LNCaP clone FGC (cell line): ENCODE data around the gene FCHO1.
"Not testable (repeated sequence)": the region's sequence is repeated elsewhere in the genome, so short reads cannot be mapped to it uniquely, and the experiment has no call there.

Source experiments
- DNase-seq: peaks from one replicate; pipeline ENCODE4 v3.0.0-alpha.2; 2011; ENCODE audit warnings: low read depth
- H3K4me3 ChIP-seq: 2 replicates; pipeline ENCODE4 v1.5.1; 2011; ENCODE audit warnings: mild to moderate bottlenecking, low read depth, low read length, control low read depth
- CTCF ChIP-seq: IDR thresholded peaks from 2 replicates; pipeline ENCODE4 v1.5.1; 2012; ENCODE audit warnings: mild to moderate bottlenecking; ENCODE audit not compliant: control insufficient read depth, insufficient read depth; ENCODE audit errors: extremely low read depth

Gene FCHO1

GRCh38 chr19:17794731-17795494 lies 43.6 kb downstream of the FCHO1 start, which contains the start of gene B3GNT3:
TSS of gene B3GNT3 (plus strand) at chr19:17795138. CDS start at chr19:17807808, 12,670 bp downstream.
- no peak within 1 kb of the TSS for H3K4me3 ChIP-seq
- no peak for DNase-seq
- TF ChIP-seq CTCF: no peak

DNA sequence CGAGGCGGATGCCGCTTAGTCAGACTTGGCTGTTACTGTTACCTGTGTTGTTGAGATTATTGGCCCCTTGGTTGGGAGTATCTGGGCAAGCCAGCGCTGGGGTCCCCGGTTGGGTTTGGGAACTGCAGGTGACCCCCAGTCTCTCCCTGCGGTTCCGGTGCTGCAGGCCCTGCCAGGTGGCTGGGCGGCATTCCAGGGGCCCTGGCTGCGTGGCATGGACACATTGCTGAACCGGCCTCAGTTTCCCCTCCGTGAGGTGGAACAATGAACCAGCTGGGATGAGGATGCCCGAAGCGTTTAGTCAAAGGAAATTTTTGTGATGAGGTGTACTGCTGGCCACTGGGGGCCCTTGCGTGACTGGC lies 44.2 kb downstream of the FCHO1 start:
- H3K4me3 ChIP-seq: no peak overlapping the region
- TF ChIP-seq CTCF: no peak
- no peak for DNase-seq

DNA sequence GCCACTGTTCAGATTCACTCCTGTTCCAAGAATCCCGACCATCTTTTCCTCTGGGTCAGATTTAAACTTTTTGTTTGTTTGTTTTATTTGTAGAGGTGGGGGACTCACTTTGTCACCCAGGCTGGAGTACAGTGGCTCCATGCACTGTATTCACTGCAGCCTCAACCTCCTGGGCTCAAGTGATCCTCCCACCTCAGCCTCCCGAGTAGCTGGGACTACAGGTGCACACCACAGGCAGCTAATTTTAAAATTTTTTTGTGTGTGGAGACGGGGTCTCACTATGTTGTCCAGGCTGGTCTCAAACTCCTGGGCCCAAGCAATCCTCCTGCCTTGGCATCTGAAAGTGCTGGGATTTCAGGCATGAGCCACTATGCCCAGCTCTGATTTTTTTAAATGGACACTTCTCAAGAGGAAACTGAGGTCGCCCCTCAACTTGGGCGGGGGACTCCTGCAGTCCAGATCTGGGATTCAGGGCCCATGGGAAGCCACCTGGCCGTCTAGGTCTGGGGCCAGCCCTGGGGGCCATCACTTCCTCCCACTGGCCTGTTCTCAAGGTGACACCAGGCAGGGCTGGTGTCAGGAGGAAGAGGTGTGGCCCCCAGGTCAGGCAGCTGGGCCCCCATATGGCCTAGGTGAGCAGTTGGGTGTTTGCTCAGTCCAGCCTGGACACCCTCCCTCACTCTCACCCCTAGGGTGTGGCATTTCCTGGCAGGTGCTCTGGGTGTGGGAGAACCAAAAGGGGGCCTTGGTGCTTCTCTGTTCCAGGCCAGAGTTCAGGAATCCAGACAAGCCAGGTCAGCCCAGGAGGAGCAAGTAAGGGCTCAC lies 44.9 kb downstream of the FCHO1 start:
- TF ChIP-seq CTCF: no peak
- H3K4me3 ChIP-seq: no peak overlapping the region
- no peak for DNase-seq

GRCh38 chr19:17796838-17797423 lies 45.7 kb downstream of the FCHO1 start:
- no peak for DNase-seq
- H3K4me3 ChIP-seq: no peak overlapping the region
- no peak for TF ChIP-seq CTCF

DNA sequence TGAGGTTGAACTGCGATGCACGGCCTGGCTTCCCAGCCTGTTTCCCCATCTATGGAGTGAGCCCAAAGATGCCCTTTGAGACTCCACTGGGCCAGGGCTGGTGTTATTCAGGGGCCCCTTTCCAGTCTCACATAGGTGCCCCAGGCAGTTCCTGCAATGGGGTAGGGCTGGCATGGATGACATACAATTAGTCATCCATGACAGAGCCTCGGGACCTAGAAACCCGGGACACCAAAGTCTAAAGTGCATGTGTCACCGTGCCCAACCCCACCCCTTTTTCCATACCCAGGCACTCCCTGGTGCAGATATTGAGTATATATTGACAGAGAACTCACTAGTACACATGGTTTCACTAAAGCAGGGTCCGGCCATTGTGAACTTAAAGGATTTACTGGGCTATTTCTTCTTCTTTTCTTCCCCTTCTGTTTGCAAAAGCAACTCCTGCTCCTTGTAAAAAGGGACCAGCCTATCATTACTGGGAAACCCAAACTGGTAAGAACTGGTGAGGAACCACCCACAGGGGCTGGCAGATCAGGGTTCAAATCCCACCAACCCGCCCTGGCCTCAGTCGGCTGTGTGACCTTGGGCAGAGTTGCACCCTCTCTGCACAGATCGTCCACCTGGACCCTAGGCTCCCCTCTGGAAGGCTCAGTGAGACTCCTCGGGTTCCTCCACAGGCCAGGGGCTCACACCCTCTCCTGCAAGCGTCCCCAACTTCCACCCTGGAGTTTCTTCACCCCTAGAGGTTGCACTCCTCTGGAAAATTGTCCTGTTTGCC lies 46.3 kb downstream of the FCHO1 start:
- no peak overlapping the region for H3K4me3 ChIP-seq
- DNase-seq: no peak

DNA sequence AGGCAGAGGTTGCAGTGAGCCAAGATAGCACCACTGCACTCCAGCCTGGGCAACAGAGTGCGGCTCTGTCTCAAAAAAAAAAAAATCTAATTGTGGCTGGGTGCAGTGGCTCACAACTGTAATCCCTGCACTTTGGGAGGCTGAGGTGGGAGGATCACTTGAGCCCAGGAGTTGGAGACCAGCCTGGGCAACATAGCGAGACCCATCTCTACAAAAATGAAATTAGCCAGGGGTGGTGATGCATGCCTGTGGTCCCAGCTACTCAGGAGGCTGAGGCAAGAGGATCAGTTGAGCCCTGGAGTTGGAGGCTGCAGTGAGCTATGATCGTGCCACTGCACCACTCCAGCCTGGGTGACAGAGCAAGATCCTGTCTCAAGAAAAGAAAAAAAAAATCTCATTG lies 47.3 kb downstream of the FCHO1 start:
- H3K4me3 ChIP-seq, DNase-seq: not testable (repeated sequence)

More for the DNA sequence above, 46.3 kb downstream of the FCHO1 start:
- TF ChIP-seq CTCF: no peak
